Hematopoietic multipotent progenitor cell treated with erythropoietin and hydrocortisone succinate and interleukin-3 and kit ligand, for 15 days (in vitro differentiated cells): ENCODE results near the gene PTGDS.

Source experiments
- DNase-seq: peaks from one replicate; pipeline ENCODE4 v3.0.0-alpha.2; 2015; ENCODE audit warnings: low spot score

PTGDS gene

GRCh38 chr9:137009938-137010732, 32.8 kb downstream of the PTGDS start:
- no peak for DNase-seq

GRCh38 chr9:137011156-137011555, 33.9 kb downstream of the PTGDS start:
- no peak for DNase-seq

- DNase-seq = no peak
Measured at GRCh38 chr9:137011907-137012675, 34.8 kb downstream of the PTGDS start.

- no peak for DNase-seq
Measured at GRCh38 chr9:137012694-137013570, 35.6 kb downstream of the PTGDS start.

GRCh38 chr9:137013571-137013940, 36.3 kb downstream of the PTGDS start:
- DNase-seq = no peak

GRCh38 chr9:137014166-137014565, 36.9 kb downstream of the PTGDS start:
- no peak for DNase-seq

- DNase-seq = no peak
Measured at GRCh38 chr9:137014776-137015539, 37.7 kb downstream of the PTGDS start.

- no peak for DNase-seq
Measured at GRCh38 chr9:137015540-137015930, 38.2 kb downstream of the PTGDS start.

GRCh38 chr9:137015976-137016375, 38.7 kb downstream of the PTGDS start:
- no peak for DNase-seq

- DNase-seq = no peak
Measured at GRCh38 chr9:137016436-137016835, 39.1 kb downstream of the PTGDS start.

GRCh38 chr9:137017071-137017470, 39.8 kb downstream of the PTGDS start:
- no peak for DNase-seq

GRCh38 chr9:137017791-137018497, 40.6 kb downstream of the PTGDS start:
- no peak for DNase-seq

GRCh38 chr9:137018761-137019559, 41.7 kb downstream of the PTGDS start:
- no peak for DNase-seq

GRCh38 chr9:137019891-137020683, 42.8 kb downstream of the PTGDS start:
- DNase-seq = no peak

GRCh38 chr9:137020771-137021567, 43.7 kb downstream of the PTGDS start:
- no peak for DNase-seq

- no peak for DNase-seq
Measured at GRCh38 chr9:137021568-137021978, 44.3 kb downstream of the PTGDS start.

GRCh38 chr9:137021979-137022661, 44.8 kb downstream of the PTGDS start:
- peak; percentile 85 for DNase-seq

- no peak for DNase-seq
Measured at GRCh38 chr9:137022662-137023008, 45.3 kb downstream of the PTGDS start.
